T-helper 17 cell (primary cell): Measurements from ENCODE around the gene BLACAT1. TPM values are rescaled to one million over a fixed set of nuclear protein-coding genes. Genes with fewer than 3 reads are reported as not detected.

Source experiments
- ATAC-seq: fragments of 150-1000 bp; cut with Tn5 transposase; 2 replicates; pipeline ENCODE4 v1.10.0; 2021; ENCODE audit warnings: mild to moderate bottlenecking, moderate library complexity
- DNase-seq, 3 donors: peaks; one replicate each; pipeline versions ENCODE4 v3.0.0 to v3.0.0-alpha.2; 2020 to 2021
- H3K9me3 ChIP-seq: one replicate; pipeline ENCODE4 v1.7.0; 2013; ENCODE audit warnings: low read length, mild to moderate bottlenecking; ENCODE audit not compliant: control insufficient read depth, poor library complexity, severe bottlenecking
- H3K27ac Mint-ChIP-seq: one replicate; pipeline ENCODE4 v1.8.0; 2022; ENCODE audit warnings: mild to moderate bottlenecking, moderate library complexity, mixed read lengths
- H3K27me3 Mint-ChIP-seq: one replicate; pipeline ENCODE4 v1.8.0; 2022; ENCODE audit warnings: mixed read lengths
- H3K36me3 Mint-ChIP-seq: one replicate; pipeline ENCODE4 v1.8.0; 2022; ENCODE audit warnings: low read depth, mixed read lengths
- H3K4me1 Mint-ChIP-seq: one replicate; pipeline ENCODE4 v1.8.0; 2022; ENCODE audit warnings: mild to moderate bottlenecking, mixed read lengths
- H3K4me3 Mint-ChIP-seq: one replicate; pipeline ENCODE4 v1.8.0; 2022; ENCODE audit warnings: mild to moderate bottlenecking, moderate library complexity, mixed read lengths
- total RNA-seq, 4 donors: library from RNA in 2 of 4; stranded (reverse) in 2 of 4; gene quantifications; one replicate each; pipeline ENCODE4 v1.2.3 and lab custom pipeline; 2022 to 2026

Gene BLACAT1
- total RNA-seq, 2 donors from 2014 or later: 0.10 TPM

DNA sequence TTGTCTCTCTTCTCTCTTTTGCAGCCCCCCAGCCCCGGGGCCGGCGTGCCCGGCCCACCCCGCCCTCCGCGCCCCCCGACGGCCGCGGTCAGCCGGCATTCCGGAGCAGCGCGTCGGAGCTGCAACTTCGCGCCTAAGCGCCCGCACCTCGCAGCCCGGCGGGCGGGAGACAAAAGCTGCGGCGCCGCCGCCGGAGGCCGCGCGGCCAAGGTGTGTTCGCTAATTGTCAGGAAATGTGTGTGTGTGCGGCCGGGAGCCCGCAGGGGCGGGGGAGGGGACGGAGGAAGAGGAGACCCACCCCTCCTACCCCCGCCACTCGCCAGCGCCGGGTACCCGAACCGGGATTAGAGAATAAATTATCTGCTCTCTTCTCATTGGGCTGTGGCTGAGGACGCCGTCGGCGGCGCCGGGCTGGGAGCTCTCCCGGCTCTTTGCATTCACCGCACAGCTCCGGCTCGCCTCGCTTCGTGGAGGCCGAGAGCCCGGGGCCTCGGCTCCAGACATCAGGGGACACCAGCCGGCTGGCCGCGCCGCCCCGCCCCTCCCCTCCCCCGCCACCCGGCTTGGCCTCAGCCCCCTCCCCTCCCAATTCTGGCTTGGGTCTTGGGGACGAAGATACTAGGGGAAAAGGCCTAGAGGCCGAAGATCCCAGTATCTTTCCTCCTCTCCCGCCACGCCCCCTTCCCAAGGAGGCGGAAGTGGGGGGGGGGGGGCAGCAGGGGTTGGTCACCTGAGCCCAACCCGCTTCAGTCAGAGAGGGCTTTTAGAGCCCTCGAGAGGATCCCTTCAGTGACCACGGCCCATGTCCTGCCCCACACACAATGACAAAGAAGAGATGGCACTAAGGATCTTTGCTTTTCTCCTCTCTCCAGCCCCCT lies 1.3 kb upstream of the BLACAT1 start:
- no peaks in the 10 kb centered on the region for H3K9me3 ChIP-seq
- peaks cover 17% of the 10 kb centered on the region for H3K4me1 Mint-ChIP-seq
- peaks cover 84% of the 10 kb centered on the region for H3K27me3 Mint-ChIP-seq
- peak overlapping the region; percentile 87 for H3K4me3 Mint-ChIP-seq
- ATAC-seq: peak; percentile 18
- no peak for DNase-seq
- no peak overlapping the region for H3K27ac Mint-ChIP-seq
- peaks cover 2% of the 10 kb centered on the region for H3K36me3 Mint-ChIP-seq

GRCh38 chr1:205456383-205456867 lies 580 bp upstream of the BLACAT1 start:
- H3K4me3 Mint-ChIP-seq: peak overlapping the region; percentile 87
- H3K9me3 ChIP-seq: no peaks in the 10 kb centered on the region
- DNase-seq (no peak), ATAC-seq (peak; percentile 35)
- peaks cover 86% of the 10 kb centered on the region for H3K27me3 Mint-ChIP-seq
- peaks cover 17% of the 10 kb centered on the region for H3K4me1 Mint-ChIP-seq
- H3K27ac Mint-ChIP-seq: peak overlapping the region; percentile 57
- peaks cover 4% of the 10 kb centered on the region for H3K36me3 Mint-ChIP-seq

GRCh38 chr1:205454903-205455335 lies 926 bp downstream of the BLACAT1 start:
- Mint-ChIP-seq H3K27ac (no peak overlapping the region), H3K4me3 (no peak overlapping the region), H3K4me1 (peaks cover 15% of the 10 kb centered on the region), H3K36me3 (peaks cover 7% of the 10 kb centered on the region), H3K27me3 (peaks cover 86% of the 10 kb centered on the region)
- no peaks in the 10 kb centered on the region for H3K9me3 ChIP-seq
- ATAC-seq: no peak
- no peak for DNase-seq

GRCh38 chr1:205453466-205453865 lies 2.4 kb downstream of the BLACAT1 start:
- ATAC-seq (no peak), DNase-seq (no peak)

DNA sequence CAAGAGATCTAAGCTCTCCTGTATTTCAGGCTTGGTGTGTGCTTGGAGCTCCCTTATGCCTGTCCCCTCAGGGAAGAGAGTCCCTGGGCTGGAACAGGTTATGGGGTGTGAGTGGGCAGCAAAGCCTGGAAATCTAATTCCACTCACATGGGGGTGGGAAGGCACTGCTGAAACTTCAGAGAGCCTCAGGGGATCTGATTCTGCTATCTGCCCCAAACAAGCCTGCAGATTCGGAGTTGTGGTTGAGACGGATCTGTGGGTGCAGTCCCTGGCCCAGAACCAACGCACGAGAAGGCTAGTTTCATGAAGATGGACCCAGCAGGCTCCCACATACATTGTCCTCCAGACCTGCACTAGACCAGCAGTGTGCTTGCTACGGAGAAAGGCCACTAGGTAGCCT lies 2.9 kb downstream of the BLACAT1 start:
- H3K4me3 Mint-ChIP-seq: no peak overlapping the region
- H3K9me3 ChIP-seq: no peaks in the 10 kb centered on the region
- H3K36me3 Mint-ChIP-seq: peaks cover 7% of the 10 kb centered on the region
- peaks cover 19% of the 10 kb centered on the region for H3K4me1 Mint-ChIP-seq
- peaks cover 78% of the 10 kb centered on the region for H3K27me3 Mint-ChIP-seq
- DNase-seq: no peak
- no peak for ATAC-seq
- no peak overlapping the region for H3K27ac Mint-ChIP-seq

More at GRCh38 chr1:205453466-205453865, 2.4 kb downstream of the BLACAT1 start:
- Mint-ChIP-seq H3K4me3 (no peak overlapping the region), H3K27me3 (peaks cover 82% of the 10 kb centered on the region), H3K36me3 (peaks cover 7% of the 10 kb centered on the region), H3K27ac (no peak overlapping the region), H3K4me1 (peaks cover 19% of the 10 kb centered on the region)
- no peaks in the 10 kb centered on the region for H3K9me3 ChIP-seq

- Mint-ChIP-seq H3K36me3 (peaks cover 7% of the 10 kb centered on the region), H3K4me1 (peaks cover 16% of the 10 kb centered on the region), H3K4me3 (no peak overlapping the region), H3K27ac (no peak overlapping the region), H3K27me3 (peaks cover 72% of the 10 kb centered on the region)
- H3K9me3 ChIP-seq: no peaks in the 10 kb centered on the region
- ATAC-seq (no peak), DNase-seq (no peak)
Observed at GRCh38 chr1:205452364-205452763, 3.5 kb downstream of the BLACAT1 start.

DNA sequence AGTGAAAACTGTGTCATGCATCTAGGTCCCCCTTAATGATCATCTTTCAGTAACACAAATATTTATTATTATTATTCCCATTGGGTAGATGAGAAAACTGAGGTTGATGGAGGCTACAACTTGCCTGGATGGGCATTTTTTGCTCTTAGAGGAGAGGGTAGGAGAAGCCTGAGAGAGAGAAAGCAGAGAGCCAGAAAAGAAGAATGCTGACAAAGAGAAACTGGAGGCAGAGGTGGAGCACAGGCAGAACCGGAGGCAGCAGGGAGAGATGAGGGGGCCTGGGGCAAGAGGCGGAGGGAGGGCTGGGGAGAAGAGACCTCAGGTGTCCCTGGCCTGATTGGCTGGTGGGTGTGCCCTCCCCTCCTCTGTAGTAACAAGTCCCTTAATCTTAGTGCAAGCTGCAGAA lies 4.1 kb downstream of the BLACAT1 start:
- ATAC-seq (no peak), DNase-seq (no peak)
- peaks cover 7% of the 10 kb centered on the region for H3K36me3 Mint-ChIP-seq
- no peak overlapping the region for H3K4me3 Mint-ChIP-seq
- H3K27me3 Mint-ChIP-seq: peaks cover 72% of the 10 kb centered on the region
- H3K27ac Mint-ChIP-seq: no peak overlapping the region
- no peaks in the 10 kb centered on the region for H3K9me3 ChIP-seq
- peaks cover 16% of the 10 kb centered on the region for H3K4me1 Mint-ChIP-seq

- H3K4me3 Mint-ChIP-seq: no peak overlapping the region
- H3K4me1 Mint-ChIP-seq: peaks cover 12% of the 10 kb centered on the region
- H3K36me3 Mint-ChIP-seq: peaks cover 7% of the 10 kb centered on the region
- ATAC-seq (no peak), DNase-seq (no peak)
- no peaks in the 10 kb centered on the region for H3K9me3 ChIP-seq
- peaks cover 68% of the 10 kb centered on the region for H3K27me3 Mint-ChIP-seq
- H3K27ac Mint-ChIP-seq: no peak overlapping the region
Observed at GRCh38 chr1:205451202-205451601, 4.6 kb downstream of the BLACAT1 start.

DNA sequence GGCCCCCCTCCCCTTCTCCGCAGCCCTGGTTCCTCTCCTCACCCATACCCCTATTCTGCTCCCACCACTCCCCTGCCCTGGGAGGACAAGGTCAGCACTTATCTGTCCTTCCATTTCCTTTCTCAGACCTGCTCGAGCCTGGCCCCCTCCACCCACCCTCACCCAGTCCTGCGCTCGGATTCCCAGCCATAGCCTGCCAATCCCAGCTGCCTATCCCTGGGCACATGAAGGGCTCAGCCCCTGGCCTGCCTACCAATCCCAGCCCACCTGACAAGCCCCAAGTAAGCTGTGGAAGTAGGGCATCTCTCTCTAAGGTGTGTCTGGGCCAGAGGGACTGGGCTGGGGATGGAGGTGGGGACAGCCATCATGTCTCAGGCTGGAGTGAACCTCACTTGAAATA lies 5.4 kb downstream of the BLACAT1 start:
- Mint-ChIP-seq H3K27me3 (peaks cover 60% of the 10 kb centered on the region), H3K36me3 (peaks cover 5% of the 10 kb centered on the region), H3K4me1 (peaks cover 6% of the 10 kb centered on the region), H3K27ac (no peak overlapping the region), H3K4me3 (no peak overlapping the region)
- H3K9me3 ChIP-seq: no peaks in the 10 kb centered on the region
- DNase-seq: no peak
- ATAC-seq: no peak

- H3K4me1 Mint-ChIP-seq: peaks cover 6% of the 10 kb centered on the region
- H3K36me3 Mint-ChIP-seq: peaks cover 5% of the 10 kb centered on the region
- H3K27ac Mint-ChIP-seq: no peak overlapping the region
- no peak overlapping the region for H3K4me3 Mint-ChIP-seq
- peaks cover 54% of the 10 kb centered on the region for H3K27me3 Mint-ChIP-seq
- no peak for ATAC-seq
- DNase-seq: no peak
- no peaks in the 10 kb centered on the region for H3K9me3 ChIP-seq
Observed at GRCh38 chr1:205449750-205450443, 5.9 kb downstream of the BLACAT1 start.

DNA sequence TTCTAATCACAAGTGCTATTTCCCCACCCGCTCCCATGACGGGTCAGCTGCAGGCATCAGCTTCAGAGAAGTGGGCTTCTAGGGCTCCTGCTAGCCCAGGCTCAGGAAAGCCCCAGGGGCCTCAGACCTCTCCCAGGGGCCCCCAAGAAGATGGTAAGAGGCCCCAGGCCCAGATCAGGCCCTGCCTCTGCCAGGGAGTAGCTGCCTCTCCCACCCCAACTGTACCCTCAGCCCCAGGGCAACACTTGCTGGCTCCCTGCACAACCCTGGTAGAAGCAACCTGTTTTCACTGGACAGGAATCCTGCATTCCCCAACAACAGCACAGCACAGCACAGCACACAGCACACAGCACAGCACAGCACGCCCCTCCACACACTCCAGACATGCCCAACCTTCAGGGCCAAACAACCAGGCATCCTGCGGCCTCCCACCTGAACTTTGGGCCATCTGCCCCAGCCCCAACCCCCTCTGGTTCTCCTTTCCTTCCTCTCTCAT lies 6.5 kb downstream of the BLACAT1 start:
- no peak for DNase-seq
- no peaks in the 10 kb centered on the region for H3K9me3 ChIP-seq
- ATAC-seq: no peak
- peaks cover 49% of the 10 kb centered on the region for H3K27me3 Mint-ChIP-seq
- peaks cover 5% of the 10 kb centered on the region for H3K36me3 Mint-ChIP-seq
- no peak overlapping the region for H3K27ac Mint-ChIP-seq
- peaks cover 4% of the 10 kb centered on the region for H3K4me1 Mint-ChIP-seq
- no peak overlapping the region for H3K4me3 Mint-ChIP-seq

- no peaks in the 10 kb centered on the region for H3K9me3 ChIP-seq
- DNase-seq (no peak), ATAC-seq (no peak)
- Mint-ChIP-seq H3K36me3 (peaks cover 5% of the 10 kb centered on the region), H3K4me3 (no peak overlapping the region), H3K27ac (no peak overlapping the region), H3K27me3 (peaks cover 42% of the 10 kb centered on the region), H3K4me1 (peaks cover 6% of the 10 kb centered on the region)
Observed at GRCh38 chr1:205448540-205449253, 7.1 kb downstream of the BLACAT1 start.
